ENCODE data around the gene S100A12.

The S100A12 gene

GRCh38 chr1:153345187-153346076 is 30.0 kb downstream of the S100A12 start:
- Histone ChIP-seq H3K9me3 (ENCODE audit: control insufficient read depth in 2 of 2, low read length in 2 of 2) (no peaks in the 10 kb centered on the region), H3K36me3 (ENCODE audit: control insufficient read depth in 2 of 2, insufficient read depth in 2 of 2, low read length in 2 of 2) (no peaks in the 10 kb centered on the region), H3K27me3 (ENCODE audit: control insufficient read depth in 2 of 2, insufficient read depth in 2 of 2, low read length in 2 of 2) (no peaks in the 10 kb centered on the region), H3K9ac (ENCODE audit: low read depth in 1 of 2, low read length in 2 of 2) (no peak overlapping the region), H3K27ac (ENCODE audit: low read depth in 2 of 2, low read length in 2 of 2) (no peak overlapping the region), H3K4me1 (ENCODE audit: control insufficient read depth in 2 of 2, insufficient read depth in 2 of 2, low read length in 2 of 2) (no peaks in the 10 kb centered on the region), H3K4me3 (ENCODE audit: low read length in 2 of 2) (no peak overlapping the region)

- no peaks in the 10 kb centered on the region for H3K9me3 ChIP-seq (ENCODE audit: control insufficient read depth in 2 of 2, low read length in 2 of 2)
- H3K27ac ChIP-seq (ENCODE audit: low read depth in 2 of 2, low read length in 2 of 2) = no peak overlapping the region
- no peaks in the 10 kb centered on the region for H3K36me3 ChIP-seq (ENCODE audit: control insufficient read depth in 2 of 2, insufficient read depth in 2 of 2, low read length in 2 of 2)
- no peaks in the 10 kb centered on the region for H3K4me1 ChIP-seq (ENCODE audit: control insufficient read depth in 2 of 2, insufficient read depth in 2 of 2, low read length in 2 of 2)
- no peak overlapping the region for H3K9ac ChIP-seq (ENCODE audit: low read depth in 1 of 2, low read length in 2 of 2)
- H3K27me3 ChIP-seq (ENCODE audit: control insufficient read depth in 2 of 2, insufficient read depth in 2 of 2, low read length in 2 of 2) = no peaks in the 10 kb centered on the region
- no peak overlapping the region for H3K4me3 ChIP-seq (ENCODE audit: low read length in 2 of 2)
Measured at GRCh38 chr1:153344718-153345025, 30.7 kb downstream of the S100A12 start.

GRCh38 chr1:153343811-153344717 is 31.4 kb downstream of the S100A12 start:
- no peaks in the 10 kb centered on the region for H3K27me3 ChIP-seq (ENCODE audit: control insufficient read depth in 2 of 2, insufficient read depth in 2 of 2, low read length in 2 of 2)
- H3K27ac ChIP-seq (ENCODE audit: low read depth in 2 of 2, low read length in 2 of 2) = no peak overlapping the region
- H3K9ac ChIP-seq (ENCODE audit: low read depth in 1 of 2, low read length in 2 of 2) = no peak overlapping the region
- H3K9me3 ChIP-seq (ENCODE audit: control insufficient read depth in 2 of 2, low read length in 2 of 2) = no peaks in the 10 kb centered on the region
- H3K36me3 ChIP-seq (ENCODE audit: control insufficient read depth in 2 of 2, insufficient read depth in 2 of 2, low read length in 2 of 2) = no peaks in the 10 kb centered on the region
- H3K4me1 ChIP-seq (ENCODE audit: control insufficient read depth in 2 of 2, insufficient read depth in 2 of 2, low read length in 2 of 2) = no peaks in the 10 kb centered on the region
- no peak overlapping the region for H3K4me3 ChIP-seq (ENCODE audit: low read length in 2 of 2)

GRCh38 chr1:153343040-153343681 is 32.3 kb downstream of the S100A12 start:
- Histone ChIP-seq H3K27ac (ENCODE audit: low read depth in 2 of 2, low read length in 2 of 2) (no peak overlapping the region), H3K4me1 (ENCODE audit: control insufficient read depth in 2 of 2, insufficient read depth in 2 of 2, low read length in 2 of 2) (no peaks in the 10 kb centered on the region), H3K9me3 (ENCODE audit: control insufficient read depth in 2 of 2, low read length in 2 of 2) (no peaks in the 10 kb centered on the region), H3K9ac (ENCODE audit: low read depth in 1 of 2, low read length in 2 of 2) (no peak overlapping the region), H3K27me3 (ENCODE audit: control insufficient read depth in 2 of 2, insufficient read depth in 2 of 2, low read length in 2 of 2) (no peaks in the 10 kb centered on the region), H3K4me3 (ENCODE audit: low read length in 2 of 2) (no peak overlapping the region), H3K36me3 (ENCODE audit: control insufficient read depth in 2 of 2, insufficient read depth in 2 of 2, low read length in 2 of 2) (no peaks in the 10 kb centered on the region)

GRCh38 chr1:153342178-153342577 is 33.2 kb downstream of the S100A12 start:
- H3K4me3 ChIP-seq (ENCODE audit: low read length in 2 of 2) = no peak overlapping the region
- no peaks in the 10 kb centered on the region for H3K36me3 ChIP-seq (ENCODE audit: control insufficient read depth in 2 of 2, insufficient read depth in 2 of 2, low read length in 2 of 2)
- no peak overlapping the region for H3K9ac ChIP-seq (ENCODE audit: low read depth in 1 of 2, low read length in 2 of 2)
- no peaks in the 10 kb centered on the region for H3K4me1 ChIP-seq (ENCODE audit: control insufficient read depth in 2 of 2, insufficient read depth in 2 of 2, low read length in 2 of 2)
- no peaks in the 10 kb centered on the region for H3K9me3 ChIP-seq (ENCODE audit: control insufficient read depth in 2 of 2, low read length in 2 of 2)
- H3K27me3 ChIP-seq (ENCODE audit: control insufficient read depth in 2 of 2, insufficient read depth in 2 of 2, low read length in 2 of 2) = no peaks in the 10 kb centered on the region
- no peak overlapping the region for H3K27ac ChIP-seq (ENCODE audit: low read depth in 2 of 2, low read length in 2 of 2)

GRCh38 chr1:153341431-153341934 is 33.9 kb downstream of the S100A12 start:
- Histone ChIP-seq H3K27ac (ENCODE audit: low read depth in 2 of 2, low read length in 2 of 2) (no peak overlapping the region), H3K27me3 (ENCODE audit: control insufficient read depth in 2 of 2, insufficient read depth in 2 of 2, low read length in 2 of 2) (no peaks in the 10 kb centered on the region), H3K9me3 (ENCODE audit: control insufficient read depth in 2 of 2, low read length in 2 of 2) (no peaks in the 10 kb centered on the region), H3K9ac (ENCODE audit: low read depth in 1 of 2, low read length in 2 of 2) (no peak overlapping the region), H3K4me1 (ENCODE audit: control insufficient read depth in 2 of 2, insufficient read depth in 2 of 2, low read length in 2 of 2) (no peaks in the 10 kb centered on the region), H3K36me3 (ENCODE audit: control insufficient read depth in 2 of 2, insufficient read depth in 2 of 2, low read length in 2 of 2) (no peaks in the 10 kb centered on the region), H3K4me3 (ENCODE audit: low read length in 2 of 2) (no peak overlapping the region)

- H3K9me3 ChIP-seq (ENCODE audit: control insufficient read depth in 2 of 2, low read length in 2 of 2) = no peaks in the 10 kb centered on the region
- H3K27ac ChIP-seq (ENCODE audit: low read depth in 2 of 2, low read length in 2 of 2) = no peak overlapping the region
- no peak overlapping the region for H3K4me3 ChIP-seq (ENCODE audit: low read length in 2 of 2)
- no peak overlapping the region for H3K9ac ChIP-seq (ENCODE audit: low read depth in 1 of 2, low read length in 2 of 2)
- H3K27me3 ChIP-seq (ENCODE audit: control insufficient read depth in 2 of 2, insufficient read depth in 2 of 2, low read length in 2 of 2) = no peaks in the 10 kb centered on the region
- H3K4me1 ChIP-seq (ENCODE audit: control insufficient read depth in 2 of 2, insufficient read depth in 2 of 2, low read length in 2 of 2) = no peaks in the 10 kb centered on the region
- H3K36me3 ChIP-seq (ENCODE audit: control insufficient read depth in 2 of 2, insufficient read depth in 2 of 2, low read length in 2 of 2) = no peaks in the 10 kb centered on the region
Measured at GRCh38 chr1:153340356-153340755, 35.1 kb downstream of the S100A12 start.

GRCh38 chr1:153339802-153340201 is 35.6 kb downstream of the S100A12 start:
- no peak overlapping the region for H3K9ac ChIP-seq (ENCODE audit: low read depth in 1 of 2, low read length in 2 of 2)
- no peaks in the 10 kb centered on the region for H3K4me1 ChIP-seq (ENCODE audit: control insufficient read depth in 2 of 2, insufficient read depth in 2 of 2, low read length in 2 of 2)
- H3K9me3 ChIP-seq (ENCODE audit: control insufficient read depth in 2 of 2, low read length in 2 of 2) = no peaks in the 10 kb centered on the region
- H3K36me3 ChIP-seq (ENCODE audit: control insufficient read depth in 2 of 2, insufficient read depth in 2 of 2, low read length in 2 of 2) = no peaks in the 10 kb centered on the region
- no peak overlapping the region for H3K4me3 ChIP-seq (ENCODE audit: low read length in 2 of 2)
- no peaks in the 10 kb centered on the region for H3K27me3 ChIP-seq (ENCODE audit: control insufficient read depth in 2 of 2, insufficient read depth in 2 of 2, low read length in 2 of 2)
- no peak overlapping the region for H3K27ac ChIP-seq (ENCODE audit: low read depth in 2 of 2, low read length in 2 of 2)

- no peak overlapping the region for H3K4me3 ChIP-seq (ENCODE audit: low read length in 2 of 2)
- H3K9ac ChIP-seq (ENCODE audit: low read depth in 1 of 2, low read length in 2 of 2) = no peak overlapping the region
- H3K27ac ChIP-seq (ENCODE audit: low read depth in 2 of 2, low read length in 2 of 2) = no peak overlapping the region
- no peaks in the 10 kb centered on the region for H3K9me3 ChIP-seq (ENCODE audit: control insufficient read depth in 2 of 2, low read length in 2 of 2)
- H3K4me1 ChIP-seq (ENCODE audit: control insufficient read depth in 2 of 2, insufficient read depth in 2 of 2, low read length in 2 of 2) = no peaks in the 10 kb centered on the region
- no peaks in the 10 kb centered on the region for H3K36me3 ChIP-seq (ENCODE audit: control insufficient read depth in 2 of 2, insufficient read depth in 2 of 2, low read length in 2 of 2)
- H3K27me3 ChIP-seq (ENCODE audit: control insufficient read depth in 2 of 2, insufficient read depth in 2 of 2, low read length in 2 of 2) = no peaks in the 10 kb centered on the region
Measured at GRCh38 chr1:153337980-153338853, 37.2 kb downstream of the S100A12 start.
